HEK293T (cell line): ENCODE results near the gene SLC5A10.

ENCODE experiments used
- BHLHE40 ChIP-seq: fragments of 450-650 bp; IDR thresholded peaks from 2 replicates; pipeline ENCODE4 v1.6.1; 2016; ENCODE audit warnings: mild to moderate bottlenecking, moderate library complexity, borderline replicate concordance
- FOXA1 ChIP-seq: fragments of 450-650 bp; IDR thresholded peaks from 2 replicates; pipeline ENCODE4 v1.6.1; 2016; ENCODE audit warnings: mild to moderate bottlenecking
- ZNF384 ChIP-seq: fragments of 450-650 bp; IDR thresholded peaks from 2 replicates; pipeline ENCODE4 v1.6.1; 2016

- TF ChIP-seq ZNF384 = no peak
- TF ChIP-seq BHLHE40 = no peak
- no peak for TF ChIP-seq FOXA1
These were observed 61.3 kb downstream of the SLC5A10 start for GRCh38 chr17:19013226-19013625.
